WI38 (cell line): Measurements from ENCODE around the gene DELE1.

ENCODE experiments used
- H3K4me3 ChIP-seq: 2 replicates; pipeline ENCODE4 v1.5.1; 2011; ENCODE audit warnings: low read depth, mild to moderate bottlenecking, control low read depth, low read length
- CTCF ChIP-seq: IDR thresholded peaks from 2 replicates; pipeline ENCODE4 v1.5.1; 2012; ENCODE audit warnings: low read depth, mild to moderate bottlenecking, control low read depth, low read length

Gene DELE1

GRCh38 chr5:141917760-141918159, 5.9 kb upstream of the DELE1 start:
- no peak for TF ChIP-seq CTCF
- no peak overlapping the region for H3K4me3 ChIP-seq

DNA sequence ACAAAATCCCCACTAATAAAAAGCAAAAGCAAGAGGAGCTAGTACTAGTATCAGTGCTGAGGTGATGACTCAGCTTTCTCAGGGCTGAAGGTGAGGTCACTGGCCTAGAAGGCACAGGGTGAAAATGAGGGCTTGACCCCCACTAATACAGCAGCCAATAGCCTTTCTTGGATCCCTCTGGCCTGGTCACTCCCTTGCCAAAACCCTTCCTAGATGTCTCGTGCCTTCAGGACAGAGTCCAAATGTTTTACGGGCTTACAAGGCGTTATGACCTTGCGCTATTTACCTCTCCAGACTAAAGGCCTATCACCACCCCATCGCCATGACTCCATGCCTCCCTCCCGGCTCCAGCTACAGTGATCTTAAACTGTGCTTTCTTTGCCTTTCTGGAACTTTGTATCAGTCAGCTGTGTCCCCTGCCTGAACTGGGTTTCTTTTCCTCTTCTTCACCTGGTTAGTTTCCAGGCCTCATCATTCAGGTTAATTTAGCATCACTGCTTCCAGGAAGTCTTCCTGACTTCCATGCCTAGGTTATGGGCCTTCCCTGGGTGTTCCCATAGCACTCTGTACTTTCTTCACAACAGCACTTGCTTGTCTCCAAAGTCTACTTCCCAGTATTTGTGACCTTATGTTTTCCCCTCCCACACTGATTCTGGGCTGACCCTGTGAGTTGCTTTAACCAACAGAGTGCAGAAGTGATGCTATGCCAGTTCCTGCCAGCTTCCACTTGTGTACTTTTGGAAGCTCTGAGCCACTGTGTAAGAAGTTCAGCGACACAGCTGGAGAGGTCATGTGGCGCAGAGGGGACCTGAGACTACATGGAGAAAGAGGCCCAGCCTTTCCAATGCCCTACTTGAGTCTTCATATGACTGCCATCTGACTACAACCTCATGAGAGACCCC, 4.2 kb upstream of the DELE1 start:
- no peak for TF ChIP-seq CTCF
- H3K4me3 ChIP-seq: no peak overlapping the region

GRCh38 chr5:141920771-141921170, 2.9 kb upstream of the DELE1 start:
- no peak overlapping the region for H3K4me3 ChIP-seq
- no peak for TF ChIP-seq CTCF

GRCh38 chr5:141922827-141923447, 734 bp upstream of the DELE1 start:
- H3K4me3 ChIP-seq: peak overlapping the region; percentile 85

GRCh38 chr5:141926434-141926833, 2.8 kb downstream of the DELE1 start:
- no peak for TF ChIP-seq CTCF
- H3K4me3 ChIP-seq: no peak overlapping the region

GRCh38 chr5:141928051-141928450, 4.4 kb downstream of the DELE1 start:
- no peak for TF ChIP-seq CTCF

GRCh38 chr5:141929398-141930058, 5.9 kb downstream of the DELE1 start:
- no peak overlapping the region for H3K4me3 ChIP-seq
- no peak for TF ChIP-seq CTCF

More at GRCh38 chr5:141928051-141928450, 4.4 kb downstream of the DELE1 start:
- H3K4me3 ChIP-seq: no peak overlapping the region
